Fibroblast of the conjunctiva (primary cell): ENCODE results near the gene SPINT2.
"Not testable (repeated sequence)": the region's sequence is repeated elsewhere in the genome, so short reads cannot be mapped to it uniquely, and the experiment has no call there.

Source experiments
- DNase-seq: peaks from one replicate; pipeline ENCODE4 v3.0.0-alpha.2; 2010; ENCODE audit warnings: low read depth

Gene SPINT2

DNA sequence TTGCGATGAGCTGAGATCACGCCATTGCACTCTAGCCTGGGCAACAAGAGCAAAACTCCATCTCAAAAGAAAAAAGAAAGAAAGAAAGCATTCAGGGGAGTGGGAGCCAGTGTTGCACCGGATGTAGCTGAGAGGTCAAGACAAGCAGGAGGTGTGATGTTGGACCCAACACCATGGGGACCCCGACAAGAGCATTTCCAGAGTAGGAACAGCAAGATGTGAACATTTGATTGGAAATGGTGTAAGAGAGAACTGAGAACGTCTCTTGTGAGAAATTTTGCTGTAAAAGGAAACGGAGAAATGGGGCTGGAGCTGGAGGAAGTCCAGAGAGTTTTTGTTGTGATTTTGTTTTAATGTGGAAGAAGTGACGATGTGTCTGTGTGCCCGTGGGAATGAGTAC, 24.6 kb upstream of the SPINT2 start:
- no peak for DNase-seq

DNA sequence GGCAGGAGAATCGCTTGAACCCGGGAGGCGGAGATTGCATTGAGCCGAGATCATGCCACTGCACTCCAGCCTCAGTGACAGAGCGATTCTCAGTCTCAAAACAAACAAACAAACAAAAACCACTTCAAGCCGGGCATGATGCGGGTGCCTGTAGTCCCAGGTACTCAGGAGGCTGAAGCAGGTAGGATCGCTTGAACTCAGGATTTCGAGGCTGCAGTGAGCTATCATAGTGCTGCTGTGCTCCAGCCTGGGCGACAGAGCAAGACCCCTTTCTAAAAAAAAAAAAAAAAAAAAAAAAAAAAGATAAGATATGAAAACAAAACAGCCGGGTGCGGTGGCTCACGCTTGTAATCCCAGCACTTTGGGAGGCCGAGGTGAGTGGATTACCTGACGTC, 21.1 kb upstream of the SPINT2 start:
- DNase-seq: no peak

DNA sequence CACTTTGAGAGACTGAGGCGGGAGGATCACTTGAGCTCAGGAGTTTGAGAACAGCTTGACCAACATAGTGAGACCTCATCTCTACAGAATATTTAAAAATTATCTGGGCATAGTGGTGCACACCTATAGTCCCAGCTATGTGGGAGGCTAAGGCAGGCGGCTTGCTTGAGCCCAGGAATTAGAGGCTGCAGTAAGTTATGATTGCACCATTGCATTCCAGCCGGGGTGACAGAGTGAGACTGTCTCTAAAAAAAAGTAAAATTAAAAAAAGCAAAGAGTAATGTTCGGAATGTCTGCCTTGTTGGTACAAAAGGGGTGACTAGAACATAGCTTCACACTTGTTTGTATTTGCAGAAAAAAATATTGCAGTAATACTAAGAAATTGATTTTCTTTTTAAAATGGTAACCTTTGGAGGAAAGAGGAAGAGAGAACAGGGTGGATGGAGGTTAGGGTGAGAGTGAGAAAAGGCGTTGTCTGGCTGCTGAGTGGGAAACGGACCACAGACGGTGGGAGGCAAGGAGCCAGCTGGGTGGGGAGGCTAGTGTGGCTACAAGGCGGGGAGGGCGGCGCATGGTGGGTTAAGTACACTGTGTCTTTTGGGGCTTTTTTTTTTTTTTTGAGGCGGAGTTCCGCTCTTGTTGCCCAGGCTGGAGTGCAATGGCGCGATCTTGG, 18.4 kb upstream of the SPINT2 start:
- DNase-seq: no peak

DNA sequence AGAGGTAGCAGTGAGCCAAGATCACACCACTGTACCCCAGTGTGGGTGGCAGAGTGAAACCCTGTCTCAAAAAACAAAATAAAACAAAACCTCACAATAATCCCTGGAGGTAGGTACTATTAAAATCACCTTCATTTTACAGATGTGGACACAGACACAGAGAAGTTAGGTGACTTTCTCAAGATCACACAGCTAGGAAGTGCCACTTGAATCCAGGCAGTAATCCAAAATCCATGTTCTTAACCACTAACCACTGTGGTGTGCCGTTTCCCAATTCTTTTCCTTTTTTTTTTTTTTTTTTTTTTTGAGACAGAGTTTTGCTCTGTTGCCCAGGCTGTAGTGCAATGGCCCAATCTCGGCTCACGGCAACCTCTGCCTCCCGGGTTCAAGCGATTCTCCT, 17.2 kb upstream of the SPINT2 start:
- DNase-seq: no peak

DNA sequence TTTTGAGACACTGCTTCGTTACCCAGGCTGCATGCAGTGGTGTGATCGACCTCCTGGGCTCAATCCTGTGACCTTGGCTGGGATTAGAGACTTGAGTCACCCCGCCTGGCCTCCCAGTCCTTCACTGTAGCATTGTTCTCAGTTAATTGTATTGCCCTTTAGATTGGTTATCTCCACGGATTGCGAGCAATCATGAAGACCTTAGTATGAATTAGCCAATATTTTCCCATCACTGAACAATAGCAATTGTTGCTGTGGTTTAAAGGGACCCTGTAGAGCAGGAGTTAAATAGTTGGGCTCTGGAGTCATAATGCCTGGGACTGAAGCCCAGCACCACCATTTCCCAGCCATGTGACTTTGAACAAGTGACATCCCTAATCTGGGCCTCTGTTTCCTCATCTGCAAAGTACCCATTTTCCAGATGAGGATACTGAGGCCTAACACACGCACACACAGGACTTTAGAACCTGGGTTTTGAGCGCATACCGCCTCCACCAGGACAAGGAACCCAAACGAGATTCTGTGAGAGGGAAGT, 16.6 kb upstream of the SPINT2 start:
- DNase-seq: no peak

DNA sequence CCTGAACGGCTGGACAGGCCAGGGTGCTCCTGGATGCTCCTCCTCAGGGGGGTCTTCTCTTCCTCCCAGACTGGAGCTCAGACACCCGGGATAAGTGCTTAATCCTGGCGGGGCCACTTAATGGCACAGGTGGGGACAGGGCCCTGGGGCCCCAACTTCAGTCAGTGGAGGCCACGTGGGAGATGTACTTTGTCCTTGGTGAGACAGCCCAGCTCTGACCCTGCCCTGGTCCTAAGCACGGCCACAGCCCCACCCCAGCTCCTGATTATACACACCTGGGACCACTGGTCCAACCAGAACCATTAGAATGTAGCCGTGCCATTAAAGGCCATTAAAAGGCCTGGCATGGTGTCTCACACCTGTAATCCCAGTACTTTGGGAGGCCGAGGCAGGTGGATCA, 16.0 kb upstream of the SPINT2 start:
- DNase-seq: no peak

DNA sequence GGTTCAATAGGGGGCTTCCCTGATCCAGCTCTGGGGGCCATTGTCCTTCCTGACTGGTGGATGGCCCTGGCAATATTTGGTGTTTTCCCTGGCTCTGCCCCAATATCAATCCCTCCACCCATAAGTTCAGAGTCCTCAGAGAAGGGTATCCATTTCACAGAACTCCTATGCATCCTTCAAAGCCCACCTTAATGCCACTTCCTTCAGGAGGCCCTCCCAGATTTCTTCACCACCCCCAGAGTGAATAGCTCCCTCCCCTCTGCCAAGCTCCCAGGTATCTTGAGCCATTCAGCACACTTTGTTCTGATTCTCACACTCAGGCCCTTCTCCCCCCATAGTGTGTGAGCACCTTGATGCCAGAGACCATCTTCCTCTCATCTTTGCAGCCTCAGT, 13.9 kb upstream of the SPINT2 start:
- DNase-seq: no peak

DNA sequence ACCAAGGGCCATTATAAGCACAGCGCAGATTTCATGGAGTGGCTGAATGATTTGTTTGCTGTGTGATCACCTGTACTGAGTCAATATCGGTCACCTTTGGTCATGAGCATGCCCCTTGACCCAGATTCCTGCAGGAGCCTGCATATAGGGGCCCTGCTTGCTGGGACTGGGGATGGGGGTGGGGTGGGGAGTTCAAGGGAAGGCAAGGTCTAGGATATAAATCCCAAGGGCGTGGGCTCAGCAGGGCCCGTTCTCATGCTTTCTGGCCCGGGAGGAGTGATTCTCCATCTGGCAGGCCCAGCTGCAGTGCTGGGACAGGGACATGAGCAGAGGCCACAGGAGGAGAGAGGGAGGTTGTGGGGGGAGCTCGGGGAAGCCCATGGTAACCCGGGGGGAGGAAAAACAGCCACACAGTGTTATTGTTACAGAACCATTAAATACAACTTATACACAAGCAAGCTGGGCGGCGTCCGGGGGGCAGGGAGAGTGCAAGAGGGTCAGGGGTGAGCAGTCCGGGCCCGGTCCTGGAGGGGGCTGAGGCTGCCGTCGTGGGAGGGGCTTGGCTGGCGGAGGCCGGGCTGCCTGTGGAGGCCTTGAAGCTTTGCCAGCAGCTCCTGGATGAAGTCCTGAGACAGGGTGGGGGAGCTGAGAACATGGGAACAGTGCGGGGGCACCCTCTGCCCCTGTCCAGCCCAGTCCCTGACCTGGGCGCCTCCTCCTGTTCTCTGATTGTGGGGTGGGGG, 13.4 kb upstream of the SPINT2 start:
- DNase-seq: no peak

DNA sequence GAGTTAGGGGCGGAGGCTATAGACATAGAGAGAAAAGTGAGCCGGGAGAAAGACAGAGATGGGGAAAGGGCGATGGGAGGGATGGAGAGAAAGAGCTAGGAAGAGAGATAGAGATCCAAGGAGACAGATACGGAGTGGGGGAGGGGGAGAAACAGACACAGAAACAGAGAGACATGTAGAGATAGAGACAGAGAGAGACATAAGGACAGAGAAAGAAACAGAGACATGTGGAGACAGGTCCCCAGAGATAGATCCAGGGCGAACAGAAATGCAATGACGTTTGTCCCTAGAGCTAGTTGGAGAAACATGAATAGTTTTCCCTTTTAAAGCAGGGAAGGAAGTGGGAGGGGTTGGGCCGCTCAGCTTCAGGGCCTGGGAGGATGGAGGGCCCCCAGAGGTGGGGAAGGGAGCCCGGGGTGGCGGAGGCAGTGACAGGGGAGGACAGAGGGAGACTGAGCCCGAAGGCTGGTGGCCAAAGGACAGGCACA, 12.8 kb upstream of the SPINT2 start:
- no peak for DNase-seq

DNA sequence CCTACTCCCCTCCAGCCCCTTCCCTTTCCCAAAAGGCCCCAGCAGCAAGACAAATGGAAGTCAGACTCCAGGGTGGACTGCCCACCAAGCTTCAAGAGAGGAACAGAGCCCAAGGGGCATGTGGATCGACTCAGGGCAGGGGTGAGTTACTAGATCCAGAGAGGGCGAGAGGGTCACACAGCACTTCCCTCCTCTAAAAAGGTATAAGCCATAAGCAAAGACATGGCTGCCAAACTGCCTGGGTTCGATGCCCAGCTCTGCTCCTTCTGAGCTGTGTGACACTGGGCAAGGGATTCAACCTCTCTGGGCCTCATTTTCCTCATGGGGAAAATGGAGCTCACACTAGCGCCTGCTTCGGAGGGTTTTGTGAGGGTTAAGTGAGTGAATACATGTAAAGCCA, 12.0 kb upstream of the SPINT2 start:
- DNase-seq: no peak

DNA sequence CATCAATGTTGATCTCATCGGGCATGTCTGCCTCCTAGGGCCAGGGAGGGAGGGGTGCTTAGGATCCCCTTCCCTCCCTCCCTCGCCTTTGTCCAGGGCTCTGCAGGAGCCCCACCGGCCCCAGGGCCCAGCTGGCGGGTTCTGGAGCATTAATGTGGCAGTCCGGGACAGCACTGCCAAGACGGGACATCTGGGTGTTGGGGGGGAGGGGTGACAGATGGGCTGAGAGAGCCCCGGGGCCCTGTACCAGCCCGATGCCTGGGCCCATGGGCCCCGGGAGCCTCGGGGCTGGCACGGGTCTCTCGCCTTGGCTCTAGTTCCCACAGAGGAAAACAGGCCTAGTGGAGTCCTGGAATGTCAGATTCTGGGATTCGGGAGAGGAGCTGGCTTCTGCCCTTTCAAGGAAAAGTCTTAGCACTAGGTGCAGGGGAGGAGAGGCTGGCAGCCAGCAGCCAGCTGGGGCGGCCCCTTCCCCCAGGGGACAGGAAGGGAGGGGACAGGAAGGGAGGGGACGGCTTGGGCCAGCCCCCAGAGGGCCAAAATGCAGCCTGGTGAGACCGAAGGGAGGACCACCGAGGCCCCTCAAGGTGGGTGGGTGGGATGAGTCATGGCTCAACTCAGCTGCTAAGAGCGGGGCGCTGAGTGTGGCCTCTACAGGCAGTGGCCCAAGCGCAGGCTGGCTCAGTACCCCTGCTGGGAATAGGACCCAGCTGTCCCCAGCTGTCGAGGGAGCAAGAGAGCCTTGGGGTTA, 11.3 kb upstream of the SPINT2 start:
- no peak for DNase-seq

DNA sequence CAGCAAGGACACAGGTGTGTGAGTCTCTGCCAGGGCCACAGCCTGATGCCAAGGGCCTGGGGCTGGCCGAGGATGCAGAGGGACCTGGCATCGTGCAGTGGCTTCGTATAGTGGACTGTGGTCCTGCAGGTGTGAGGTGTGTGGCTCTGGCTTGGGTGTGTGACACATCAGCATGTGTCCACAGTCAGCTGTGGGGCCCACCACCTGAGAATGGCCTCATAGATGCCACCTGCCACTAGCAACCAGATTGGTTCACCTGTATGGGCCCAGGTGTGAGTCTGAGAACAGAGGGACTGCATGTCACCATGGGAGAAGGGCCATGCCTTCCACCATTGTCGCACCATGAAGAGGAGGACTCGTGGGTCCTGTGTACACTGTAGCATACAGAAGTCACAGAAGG, 10.6 kb upstream of the SPINT2 start:
- no peak for DNase-seq

DNA sequence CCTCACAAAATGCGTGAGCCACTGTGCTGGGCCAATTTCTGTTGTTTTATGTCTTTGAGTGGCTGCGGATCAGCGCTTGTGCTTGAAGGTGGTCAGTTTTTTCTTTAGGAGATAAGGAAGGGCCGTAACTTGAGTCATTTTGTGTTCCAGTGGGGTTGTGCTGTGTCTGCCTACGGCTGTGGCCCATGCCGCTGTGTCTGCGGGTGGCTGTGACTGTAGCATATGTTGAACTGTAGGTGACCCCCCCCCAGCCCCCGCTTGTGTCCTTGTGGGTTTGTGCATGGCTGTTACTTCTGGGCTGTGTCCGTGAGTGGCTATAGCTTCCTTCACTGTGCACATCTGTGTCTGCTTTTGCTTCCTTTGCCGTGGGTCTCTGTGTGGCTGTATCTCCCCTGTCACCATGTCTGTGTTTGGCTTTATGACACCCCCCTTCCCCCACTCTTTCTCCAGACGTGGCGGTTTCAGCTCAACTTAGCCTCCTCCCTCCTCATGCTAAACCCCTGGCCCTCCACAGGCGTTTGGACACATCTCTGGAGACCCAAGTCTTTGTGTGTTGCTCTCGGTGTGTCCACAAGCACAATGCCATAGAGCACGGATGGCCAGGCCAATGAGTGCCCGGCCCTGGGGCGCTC, 8.9 kb upstream of the SPINT2 start:
- DNase-seq: no peak

DNA sequence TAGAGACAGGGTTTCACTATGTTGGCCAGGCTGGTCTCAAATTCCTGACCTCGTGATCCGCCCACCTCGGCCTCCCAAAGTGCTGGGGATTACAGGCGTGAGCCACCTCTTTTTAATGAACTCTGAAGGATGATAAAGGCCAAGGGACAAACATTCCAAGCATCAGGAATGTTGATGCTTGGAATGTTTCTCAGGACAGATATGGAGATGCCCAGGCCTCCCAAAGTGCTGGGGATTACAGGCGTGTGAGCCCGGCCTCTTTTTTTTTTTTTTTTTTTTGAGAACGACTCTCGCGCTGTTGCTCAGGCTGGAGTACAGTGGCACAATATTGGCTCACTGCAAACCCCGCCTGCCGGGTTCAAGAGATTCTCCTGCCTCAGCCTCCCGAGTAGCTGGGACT, 2.4 kb upstream of the SPINT2 start:
- DNase-seq: not testable (repeated sequence)

DNA sequence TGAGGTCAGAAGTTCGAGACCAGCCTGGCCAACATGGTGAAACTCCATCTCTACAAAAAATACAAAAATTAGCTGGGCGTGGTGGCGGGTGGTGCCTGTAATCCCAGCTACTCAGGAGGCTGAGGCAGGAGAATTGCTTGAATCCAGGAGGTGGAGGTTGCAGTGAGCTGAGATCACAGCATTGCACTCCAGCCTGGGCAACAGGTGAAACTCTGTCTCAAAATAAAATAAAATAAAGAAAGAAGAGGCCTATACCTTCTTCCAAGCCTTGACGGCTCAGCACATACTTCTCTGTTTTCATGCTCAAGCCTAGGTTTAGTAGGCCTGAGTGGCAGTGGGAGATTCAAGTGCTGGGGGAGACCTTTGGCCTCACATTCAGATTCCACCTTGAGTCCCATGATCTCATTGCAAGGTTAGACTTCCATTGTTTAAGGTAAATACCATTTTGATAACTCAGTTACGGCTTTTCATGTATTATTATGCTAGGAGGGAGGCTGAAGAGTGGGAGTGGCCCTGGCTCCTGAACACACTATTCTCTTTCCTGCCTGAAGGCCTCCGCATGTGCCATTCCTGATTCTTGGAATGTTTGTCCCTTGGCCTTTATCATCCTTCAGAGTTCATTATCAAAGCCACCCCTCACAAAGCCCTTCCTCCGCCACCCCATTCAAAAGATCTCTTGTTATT, 1.6 kb upstream of the SPINT2 start:
- no peak for DNase-seq

DNA sequence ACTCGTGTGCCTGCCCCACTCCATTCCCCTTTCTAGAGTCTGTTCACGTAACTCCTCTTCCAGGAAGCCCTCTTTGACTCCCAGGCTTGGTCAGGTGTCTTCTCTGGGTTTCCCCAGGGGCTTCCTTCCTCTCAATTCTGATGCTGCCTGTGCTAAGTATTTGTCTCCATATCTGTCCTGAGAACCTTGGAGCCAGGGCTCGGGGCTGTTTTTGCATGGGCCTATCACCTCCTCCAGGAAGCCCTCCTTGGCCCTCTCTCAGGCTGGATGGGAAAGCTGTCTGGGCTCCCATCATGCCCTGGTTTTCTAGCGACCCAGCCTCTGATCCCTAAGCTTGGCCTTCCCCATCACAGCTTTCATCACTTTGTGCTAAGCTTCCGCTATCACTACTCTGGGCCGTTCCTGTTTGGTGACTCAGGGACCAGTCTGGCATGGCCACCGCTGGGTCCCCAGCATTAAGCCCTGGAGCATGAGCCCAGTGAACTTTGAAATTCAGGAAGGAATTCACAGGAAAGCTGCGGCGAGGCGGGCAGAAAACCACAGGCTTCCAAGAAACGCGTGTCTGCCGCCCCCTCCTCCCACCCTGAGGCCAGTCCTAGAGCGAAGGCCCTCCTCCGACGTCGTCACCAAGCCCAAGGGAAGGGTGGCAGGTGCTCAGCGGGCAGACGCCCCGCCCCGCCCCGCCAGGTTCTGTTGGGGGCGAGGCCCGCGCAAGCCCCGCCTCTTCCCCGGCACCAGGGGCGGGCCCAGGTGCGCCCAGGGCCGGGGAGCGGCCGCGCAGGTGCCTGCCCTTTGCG, 486 bp upstream of the SPINT2 start:
- no peak for DNase-seq

DNA sequence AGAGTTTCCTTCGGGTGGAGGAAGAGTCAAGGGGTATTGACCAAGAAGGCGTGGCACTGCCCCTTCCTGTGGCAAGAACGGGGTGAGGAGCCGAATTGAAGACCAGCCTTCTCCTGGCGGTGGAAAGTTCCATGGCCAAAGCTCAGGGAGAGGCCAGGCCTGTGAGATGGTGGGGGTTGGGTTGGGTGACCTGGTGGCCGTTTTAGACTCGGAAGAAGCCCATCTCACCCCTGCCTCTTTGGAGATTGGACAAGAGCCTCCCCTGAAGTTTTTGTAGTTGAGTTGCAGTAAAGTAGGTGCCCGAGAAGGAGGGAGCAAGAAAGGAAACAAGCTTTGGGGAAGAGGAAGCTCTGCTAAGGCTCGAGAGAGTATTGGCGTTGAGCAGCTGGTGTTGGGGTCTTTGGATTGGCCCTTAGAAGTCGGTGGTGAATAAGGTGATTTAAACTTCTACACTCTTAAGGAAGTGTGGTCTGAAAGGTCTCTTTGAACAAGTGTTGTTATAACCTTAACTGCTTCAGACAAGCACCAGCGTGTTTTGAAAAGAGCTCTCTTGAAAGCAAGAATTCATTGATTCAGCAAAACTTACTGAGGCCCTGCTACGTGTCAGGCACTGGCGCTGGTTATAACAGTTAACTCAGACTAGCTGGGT, 964 bp downstream of the SPINT2 start:
- DNase-seq: no peak

DNA sequence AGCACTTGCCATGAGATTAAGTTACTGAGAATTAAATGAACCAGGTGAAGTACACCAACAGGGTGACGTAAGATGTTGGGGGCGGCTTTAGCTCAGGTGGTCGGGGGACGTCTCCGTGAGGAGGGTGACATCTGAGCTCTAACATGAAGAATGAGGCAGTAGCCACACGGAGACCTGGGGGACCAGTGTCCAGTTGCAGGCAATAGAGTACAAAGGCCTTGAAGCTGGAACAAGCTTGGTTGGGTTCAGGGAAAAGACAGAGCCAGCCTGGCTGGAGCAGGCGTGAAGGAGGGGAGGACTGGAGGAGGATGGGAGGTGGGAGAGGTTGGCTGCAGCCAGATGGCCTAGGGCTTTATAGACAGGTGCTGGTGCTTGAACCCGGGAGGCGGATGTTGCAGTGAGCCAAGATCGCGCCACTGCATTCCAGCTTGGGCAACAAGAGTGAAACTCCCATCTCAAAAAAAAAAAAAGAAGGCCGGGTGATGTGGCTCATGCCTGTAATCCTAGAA, 1.6 kb downstream of the SPINT2 start:
- no peak for DNase-seq

DNA sequence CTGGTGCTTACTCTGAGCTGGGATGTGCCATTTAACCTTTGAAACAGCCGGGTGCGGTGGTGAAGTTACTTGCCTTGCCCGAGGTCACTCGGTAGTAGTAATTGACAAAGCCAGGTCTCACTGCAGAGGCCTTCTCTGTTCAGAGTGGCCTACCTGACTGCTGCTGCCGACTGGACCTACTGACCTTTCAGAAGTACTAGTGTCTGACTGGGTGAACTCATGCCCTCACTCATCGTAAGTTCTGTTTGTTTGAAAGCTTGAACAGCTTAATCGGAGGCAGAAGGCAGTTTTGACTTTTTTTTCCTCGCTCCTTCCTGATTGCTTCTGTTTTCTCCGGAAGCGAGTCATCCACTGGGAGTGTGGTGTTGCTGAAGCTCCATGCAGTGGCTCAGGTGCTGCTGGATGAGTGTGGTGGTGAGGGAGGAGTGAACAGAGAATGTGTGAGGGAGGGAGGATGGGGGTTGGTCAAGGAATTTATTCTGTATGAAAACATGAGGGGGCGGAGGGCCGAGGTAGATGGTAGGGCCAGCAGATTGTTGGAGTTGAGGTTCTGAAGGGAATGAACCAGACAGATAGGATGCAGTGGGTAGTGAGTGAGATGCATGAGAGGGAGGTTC, 2.7 kb downstream of the SPINT2 start:
- no peak for DNase-seq
